Astrocyte (in vitro differentiated cells and primary cell): ENCODE data around the gene HTR4.

Experiments
- CTCF ChIP-seq: IDR thresholded peaks from 2 replicates; pipeline ENCODE4 v1.5.1; 2011; ENCODE audit warnings: low read depth, mild to moderate bottlenecking, inconsistent platforms, low read length, moderate library complexity; ENCODE audit not compliant: insufficient read depth
- EZH2 ChIP-seq: IDR thresholded peaks from 2 replicates; pipeline ENCODE4 v1.6.1; 2012; ENCODE audit warnings: mild to moderate bottlenecking, low read length, inconsistent platforms; ENCODE audit not compliant: insufficient read depth

GRCh38 chr5:148466236-148466580 lies 188.1 kb downstream of the HTR4 start:
- TF ChIP-seq CTCF (no peak), EZH2 (no peak)
